ENCODE data around the gene FAM131C.
"Not testable (repeated sequence)": the region's sequence is repeated elsewhere in the genome, so short reads cannot be mapped to it uniquely, and the experiment has no call there.

FAM131C gene

DNA sequence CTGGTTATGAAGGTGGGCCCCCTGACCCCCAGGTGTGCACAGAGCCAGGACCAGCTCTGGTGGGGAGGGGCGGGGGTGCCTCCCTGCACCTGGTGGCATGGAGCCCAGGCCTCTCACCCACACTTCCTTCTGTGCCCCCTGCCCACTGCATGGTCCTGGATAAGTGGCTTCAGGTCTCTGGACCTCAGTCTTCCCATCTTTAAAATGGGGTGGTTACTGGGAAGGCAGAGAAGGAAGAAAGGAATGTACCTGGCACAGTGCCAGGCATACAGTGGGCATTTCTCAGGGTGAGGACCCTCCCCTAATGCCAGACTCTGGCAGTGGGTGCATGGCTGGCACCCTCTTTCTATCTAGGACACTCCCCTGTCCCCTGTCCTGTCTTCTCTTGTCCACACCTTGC, 44.2 kb downstream of the FAM131C start:
- no peak for DNase-seq

DNA sequence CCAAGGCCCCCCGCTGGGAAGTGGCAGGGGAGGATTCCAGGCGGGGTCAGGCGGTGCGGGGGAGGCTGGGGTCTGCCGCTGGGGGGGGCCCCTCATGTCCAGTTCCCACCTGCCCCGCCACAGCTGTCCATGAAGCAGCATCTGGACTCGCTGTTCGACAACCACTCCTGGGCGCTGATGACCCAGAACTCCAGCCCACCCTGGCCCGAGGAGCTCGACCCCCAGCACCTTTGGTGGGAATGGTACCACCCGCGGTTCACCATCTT, 44.5 kb downstream of the FAM131C start:
- not testable (repeated sequence) for DNase-seq

DNA sequence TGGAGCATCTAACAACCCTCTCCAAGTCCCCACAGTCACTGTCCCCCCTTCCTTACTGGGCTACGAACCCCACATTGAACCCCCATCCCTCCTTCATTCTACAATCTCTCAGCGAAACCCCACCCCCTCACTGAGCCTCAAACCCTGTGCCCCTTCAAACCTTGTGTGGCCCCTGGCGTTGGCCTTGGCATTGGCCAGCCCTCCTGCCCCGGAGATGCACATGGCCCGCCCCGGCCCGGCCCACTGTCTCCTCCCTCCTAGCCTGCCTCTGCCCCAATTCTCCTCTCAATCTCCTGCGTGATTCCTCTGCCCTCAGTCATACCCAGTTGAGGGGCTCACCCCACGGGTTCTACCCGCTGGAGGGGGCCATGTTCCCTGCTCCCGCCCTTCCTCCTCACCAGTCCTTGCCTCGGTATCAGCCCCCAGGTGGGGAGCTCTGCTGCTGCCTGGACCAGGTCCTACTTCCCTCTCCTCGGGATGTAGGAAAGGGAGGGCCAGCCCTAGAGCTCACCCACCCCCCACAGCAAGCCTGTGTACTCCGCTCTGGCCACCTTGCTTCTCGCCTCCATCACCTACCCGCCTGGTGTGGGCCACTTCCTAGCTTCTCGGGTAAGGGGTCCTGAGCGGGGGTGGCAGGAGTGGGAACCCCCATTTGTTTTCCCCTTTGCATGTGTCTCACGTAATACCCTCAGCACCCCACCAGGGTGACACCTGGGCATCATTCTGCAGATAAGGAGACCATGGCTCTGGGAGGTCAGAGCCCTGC, 45.0 kb downstream of the FAM131C start:
- DNase-seq, result no peak

DNA sequence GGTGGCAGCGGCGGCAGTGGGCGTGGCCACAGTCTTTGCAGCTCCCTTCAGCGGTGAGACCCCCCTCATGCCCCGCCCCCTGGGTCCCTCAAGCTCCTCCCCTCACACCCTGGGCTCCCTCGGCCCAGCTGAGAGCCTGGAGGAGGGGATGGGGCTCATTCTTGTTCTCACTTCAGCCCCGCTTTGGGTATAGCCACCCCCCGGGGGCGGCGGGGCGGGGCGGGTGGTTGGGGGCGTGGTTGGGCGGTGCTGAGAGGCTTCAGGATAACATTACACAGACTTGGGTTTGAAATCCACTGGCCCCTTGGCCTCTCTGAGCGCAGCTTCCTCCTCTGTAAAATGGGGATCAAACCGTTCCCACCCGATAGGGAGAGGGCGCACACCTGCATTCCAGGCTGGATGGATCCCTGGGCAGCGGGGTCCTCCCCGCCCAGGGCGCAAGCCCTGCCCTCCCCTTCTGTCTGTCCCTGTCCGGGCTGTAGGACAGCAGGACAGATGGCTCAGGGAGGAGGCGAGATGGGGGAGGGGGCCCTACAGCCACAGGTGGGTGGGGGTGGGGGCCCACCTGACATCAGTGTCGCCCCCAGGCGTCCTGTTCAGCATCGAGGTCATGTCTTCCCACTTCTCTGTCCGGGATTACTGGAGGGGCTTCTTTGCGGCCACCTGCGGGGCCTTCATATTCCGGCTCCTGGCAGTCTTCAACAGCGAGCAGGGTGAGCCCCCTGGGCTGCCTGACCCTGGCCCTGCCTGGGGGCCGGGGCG, 46.5 kb downstream of the FAM131C start:
- no peak for DNase-seq

DNA sequence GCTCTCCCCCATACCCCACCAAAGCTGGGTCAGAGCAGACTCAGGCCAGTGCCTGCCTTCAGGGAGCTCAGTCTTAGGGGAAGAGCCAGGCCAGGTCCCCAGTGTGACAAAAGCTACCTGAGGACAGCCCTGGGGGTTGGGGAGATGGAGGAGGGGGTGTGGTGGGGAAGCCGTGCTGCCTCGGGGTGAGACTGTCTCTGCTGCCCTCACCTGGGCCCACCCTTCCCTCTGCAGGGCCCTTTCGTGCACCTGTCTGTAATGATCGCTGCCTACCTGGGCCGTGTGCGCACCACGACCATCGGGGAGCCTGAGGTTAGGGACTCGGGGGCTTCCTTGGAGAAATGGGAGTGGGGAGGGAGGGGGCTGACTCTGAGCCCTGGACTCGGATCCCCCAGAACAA, 47.1 kb downstream of the FAM131C start:
- not testable (repeated sequence) for DNase-seq

DNA sequence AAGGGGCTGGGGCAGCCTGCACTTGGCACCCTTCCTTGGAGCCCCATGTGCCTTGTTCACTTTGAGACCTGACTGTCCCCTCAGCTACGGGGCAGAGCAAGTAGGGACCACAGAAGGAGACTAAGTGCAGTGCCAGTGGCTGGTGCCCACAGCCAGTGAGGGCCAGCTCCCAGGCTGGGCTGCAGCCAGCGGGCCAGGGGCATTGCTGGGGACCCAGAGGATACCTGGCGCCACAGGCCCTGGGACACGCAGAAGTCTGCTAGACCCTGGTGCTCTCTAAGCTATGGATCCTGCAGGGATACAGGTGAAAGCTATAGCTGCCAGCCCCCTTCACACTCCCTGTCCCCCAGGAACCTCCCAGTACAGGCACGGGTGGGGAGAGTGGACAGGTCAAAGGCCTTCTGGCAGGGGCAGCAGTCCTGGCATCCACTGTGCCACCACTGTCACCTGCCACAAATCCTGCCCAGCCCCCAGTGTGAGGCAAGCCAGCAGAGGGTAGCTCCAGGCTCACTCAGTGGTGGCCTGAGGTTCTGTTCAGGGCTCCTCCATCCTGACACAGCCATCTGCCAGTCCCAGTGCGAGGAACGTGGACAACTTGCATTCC, 50.3 kb downstream of the FAM131C start:
- no peak for DNase-seq

DNA sequence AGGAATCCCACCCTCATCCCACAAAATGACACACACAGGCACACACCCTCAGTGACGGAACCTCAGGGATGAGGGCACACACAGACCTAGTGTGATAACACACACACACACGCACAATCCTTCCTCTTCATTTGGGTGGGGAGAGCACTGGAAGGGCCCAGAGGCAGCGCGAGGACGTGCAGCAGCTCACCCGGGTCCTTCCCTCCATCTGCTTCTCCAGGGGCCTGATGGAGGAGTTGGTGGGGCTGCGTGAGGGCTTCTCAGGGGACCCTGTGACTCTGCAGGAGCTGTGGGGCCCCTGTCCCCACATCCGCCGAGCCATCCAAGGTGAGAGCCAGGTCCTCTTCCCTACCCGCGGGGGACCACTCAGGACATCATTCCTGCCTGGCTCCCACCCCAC, 51.1 kb downstream of the FAM131C start:
- DNase-seq, result no peak

DNA sequence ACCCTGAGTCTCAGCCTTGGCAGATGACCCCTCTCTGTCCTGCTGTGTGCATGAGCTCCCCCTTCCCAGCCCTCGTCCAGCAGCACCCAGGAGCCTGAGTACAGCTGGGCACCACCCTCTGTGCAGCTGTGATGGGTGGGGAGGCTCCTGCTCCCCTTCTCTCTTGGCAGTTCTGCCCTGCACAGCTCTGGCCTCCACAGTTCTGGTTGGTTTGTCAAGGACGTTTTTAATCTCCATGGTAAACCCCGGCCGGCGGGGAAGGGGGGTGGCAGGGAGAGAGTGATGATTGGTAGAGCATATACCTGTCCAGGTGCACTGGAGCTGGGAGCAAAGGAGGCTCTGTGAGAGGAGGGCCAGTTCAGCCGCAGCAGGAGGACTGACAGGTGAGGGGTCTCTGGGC, 51.8 kb downstream of the FAM131C start, which contains the start of gene CLCNKA:
Gene CLCNKA (plus strand): TSS at position 356 of the 400 bp plus-strand sequence. CDS start 584 bp downstream, outside the sequence.
- DNase-seq, result no peak

DNA sequence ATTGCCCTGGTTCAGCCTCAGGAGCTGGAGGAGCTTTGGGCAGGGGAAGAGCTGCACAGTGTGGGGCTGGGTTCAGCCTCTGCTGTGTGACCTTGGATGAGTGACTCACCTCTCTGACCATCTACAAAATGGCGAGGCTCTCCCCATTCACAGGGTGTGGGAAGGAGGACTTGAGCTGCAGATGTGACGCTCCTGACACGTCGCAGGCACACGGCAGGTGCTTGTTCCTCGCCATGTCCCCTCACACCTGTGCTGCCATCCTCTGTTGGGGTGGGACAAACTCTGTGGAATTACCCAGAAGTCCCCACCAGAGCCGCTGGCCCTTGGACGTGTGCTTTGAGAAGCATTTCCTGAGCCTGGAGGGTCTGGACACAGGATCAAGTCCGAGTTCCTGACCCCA, 52.6 kb downstream of the FAM131C start:
- DNase-seq, result not testable (repeated sequence)

DNA sequence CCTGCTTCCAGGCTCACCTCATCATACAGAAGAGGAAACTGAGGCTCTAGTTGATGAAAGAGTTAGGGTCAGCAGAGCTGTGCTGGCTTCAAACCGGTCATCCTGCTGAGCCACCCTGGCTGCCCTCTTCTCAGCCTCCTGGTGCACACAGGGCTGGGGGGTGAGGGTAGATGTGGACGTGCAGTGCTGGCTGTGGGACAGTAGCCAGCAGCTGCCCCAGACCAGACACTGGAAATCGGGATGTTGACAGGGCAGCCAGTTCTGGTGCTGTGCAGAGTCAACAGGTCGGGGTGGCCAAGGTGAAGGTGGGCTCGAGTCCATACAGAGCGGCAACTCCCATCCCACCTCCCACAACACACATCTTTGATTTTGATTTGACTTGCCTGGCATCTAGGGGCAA, 53.1 kb downstream of the FAM131C start:
- no peak for DNase-seq

DNA sequence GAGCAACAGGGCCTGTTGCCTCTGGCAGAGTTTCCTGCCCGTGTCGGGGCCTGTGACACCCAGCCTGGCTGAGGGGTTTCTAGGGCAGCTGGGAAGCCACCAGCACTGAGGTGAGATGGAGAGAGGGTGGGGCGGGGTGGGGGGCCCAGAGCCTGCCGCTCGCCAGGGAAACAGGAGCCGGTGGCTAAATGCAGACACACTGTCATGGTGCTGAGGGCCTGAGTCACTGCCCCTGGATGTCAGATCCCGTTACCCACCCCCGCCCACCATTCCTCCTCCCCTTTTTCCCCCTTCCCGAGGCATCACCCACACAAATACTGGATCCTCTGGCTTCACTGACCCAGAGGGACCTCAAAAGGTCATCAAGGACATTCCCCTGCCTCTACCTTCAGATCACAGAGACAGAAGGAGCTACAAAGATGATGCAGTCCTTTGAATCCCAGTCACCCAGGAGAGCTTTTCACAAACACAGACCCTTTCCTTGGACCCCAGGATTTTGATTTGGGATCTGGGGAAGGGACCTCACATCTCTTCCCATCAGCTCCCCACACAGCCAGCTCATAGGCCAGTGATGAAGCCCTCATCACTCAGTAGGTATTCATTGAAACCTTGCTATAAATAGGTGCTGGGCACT, 53.7 kb downstream of the FAM131C start:
- DNase-seq, result no peak

DNA sequence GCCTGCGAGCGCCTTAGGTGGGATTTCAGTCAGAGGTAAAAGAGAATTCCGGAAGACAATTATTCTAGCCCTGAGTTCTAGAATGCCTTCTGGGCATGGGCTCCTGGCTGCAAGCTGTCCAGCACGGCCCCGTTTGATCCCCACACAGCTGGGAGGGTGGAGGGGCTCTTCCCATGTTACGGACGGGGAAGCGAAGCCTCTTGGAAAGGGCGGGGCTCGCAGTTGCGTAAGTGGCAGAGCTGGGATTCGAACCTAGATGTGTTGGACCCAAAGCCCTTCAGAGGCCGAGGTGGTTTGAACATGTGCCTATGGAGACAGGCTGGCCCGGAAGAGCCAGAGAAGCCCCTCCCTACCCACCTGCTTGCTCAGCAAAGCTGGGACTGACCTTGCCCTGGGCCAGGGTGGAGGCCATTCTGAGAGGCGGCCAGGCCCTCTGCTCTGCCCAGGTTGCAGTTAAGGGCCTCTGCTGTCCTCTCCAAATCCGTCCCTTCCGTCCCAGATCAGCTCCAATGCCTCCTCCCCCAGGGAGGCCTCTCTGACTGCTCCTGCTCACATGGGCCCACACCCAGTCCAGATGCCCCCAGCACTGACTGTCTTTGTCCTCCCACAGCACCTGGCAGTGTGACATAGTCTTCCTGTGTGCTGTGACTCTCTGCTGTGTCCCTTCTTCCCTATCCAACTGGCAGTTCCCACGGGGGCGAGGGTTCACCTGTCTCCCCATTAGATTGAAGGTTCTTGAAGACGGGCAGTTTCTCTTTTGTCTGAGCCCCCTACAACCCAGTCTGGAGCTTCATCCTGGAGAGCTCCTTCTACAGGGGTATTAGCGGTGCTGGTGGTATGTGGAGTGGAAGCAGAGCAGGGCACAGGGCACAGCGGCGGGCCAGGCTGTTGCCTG, 54.5 kb downstream of the FAM131C start:
- DNase-seq, result no peak

DNA sequence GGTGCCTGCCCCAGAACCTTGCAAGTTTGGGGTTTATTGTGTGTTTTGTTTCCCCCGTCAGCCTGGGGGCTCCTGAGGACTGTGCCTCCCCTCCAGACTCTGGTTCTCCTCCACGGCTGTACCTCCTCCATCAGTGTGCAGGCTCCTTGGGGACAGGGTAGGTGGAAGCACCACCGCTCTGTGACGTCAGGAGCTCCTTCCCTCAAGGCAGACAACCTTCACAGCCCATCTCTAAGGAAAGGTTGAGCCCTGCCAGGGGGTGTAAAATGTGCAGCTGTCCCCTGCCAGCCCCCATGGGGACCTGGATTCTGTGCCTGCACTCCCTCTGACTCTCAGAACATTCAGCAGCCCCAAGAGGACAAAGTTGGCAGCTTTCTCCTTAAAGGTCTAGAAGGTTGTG, 55.1 kb downstream of the FAM131C start:
- DNase-seq, result no peak

DNA sequence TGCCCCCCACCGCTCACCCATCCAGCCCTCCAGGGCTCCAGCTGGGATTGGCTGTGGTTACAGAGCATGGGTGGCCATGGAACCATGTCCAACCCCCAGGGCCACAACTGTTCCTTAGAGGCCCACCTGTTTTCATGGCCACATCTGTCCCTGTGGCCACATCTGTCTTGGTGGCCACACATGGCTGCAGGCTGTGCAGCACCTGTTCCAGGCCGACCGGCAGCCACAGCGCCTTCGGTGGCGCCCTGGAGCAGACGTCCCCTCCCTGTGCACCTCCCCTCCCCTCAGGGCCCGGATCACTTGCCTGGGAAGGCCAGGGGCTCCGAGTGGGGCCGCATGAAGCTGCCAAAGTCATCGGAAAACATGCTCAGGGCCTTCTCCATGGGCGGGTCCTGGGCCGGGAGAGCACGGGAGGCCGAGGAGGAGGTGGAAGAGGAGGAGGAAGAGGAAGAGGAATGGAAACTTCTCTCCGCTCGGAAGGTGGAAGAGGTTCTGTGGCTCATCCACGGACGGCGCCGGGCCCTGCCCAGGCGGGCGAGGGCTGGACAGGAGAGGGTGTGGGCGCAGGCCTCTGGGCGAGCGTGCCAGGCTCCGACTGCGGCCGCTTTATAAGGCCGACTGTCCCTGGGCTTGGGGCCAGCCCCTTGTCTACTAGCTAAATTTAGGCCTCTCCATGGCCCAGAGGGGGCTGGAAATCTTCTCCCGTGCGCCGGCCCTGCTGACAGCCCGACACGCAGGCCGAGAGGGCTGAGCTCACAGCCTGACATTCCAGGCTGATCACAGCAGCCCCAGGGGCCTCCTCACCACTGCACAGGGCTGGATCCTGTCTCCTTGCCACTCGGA, 55.8 kb downstream of the FAM131C start, which contains the start of gene HSPB7:
Gene HSPB7 (minus strand): TSS at position 583 of the 843 bp plus-strand sequence. CDS start 80 bp downstream, at position 503.
- DNase-seq, result no peak

DNA sequence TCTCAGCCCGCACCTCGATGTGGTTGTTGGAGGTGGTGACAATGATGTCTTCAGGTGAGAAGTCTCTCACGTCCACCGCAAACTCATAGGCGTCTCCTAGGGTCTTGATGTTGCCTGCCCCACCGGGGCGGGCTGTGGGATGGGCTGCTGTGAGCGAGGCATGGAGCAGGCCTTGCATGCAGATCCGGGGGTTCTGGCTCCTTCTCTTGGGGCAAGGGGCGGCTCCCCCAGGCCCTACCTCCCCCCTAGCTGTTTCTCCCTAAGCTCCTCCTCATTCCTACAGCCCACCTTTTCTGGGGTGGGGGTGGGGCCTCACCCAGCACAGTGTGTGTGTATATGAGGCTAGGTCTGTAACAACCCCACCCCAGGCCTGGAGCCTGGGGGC, 56.4 kb downstream of the FAM131C start:
- DNase-seq, result no peak

DNA sequence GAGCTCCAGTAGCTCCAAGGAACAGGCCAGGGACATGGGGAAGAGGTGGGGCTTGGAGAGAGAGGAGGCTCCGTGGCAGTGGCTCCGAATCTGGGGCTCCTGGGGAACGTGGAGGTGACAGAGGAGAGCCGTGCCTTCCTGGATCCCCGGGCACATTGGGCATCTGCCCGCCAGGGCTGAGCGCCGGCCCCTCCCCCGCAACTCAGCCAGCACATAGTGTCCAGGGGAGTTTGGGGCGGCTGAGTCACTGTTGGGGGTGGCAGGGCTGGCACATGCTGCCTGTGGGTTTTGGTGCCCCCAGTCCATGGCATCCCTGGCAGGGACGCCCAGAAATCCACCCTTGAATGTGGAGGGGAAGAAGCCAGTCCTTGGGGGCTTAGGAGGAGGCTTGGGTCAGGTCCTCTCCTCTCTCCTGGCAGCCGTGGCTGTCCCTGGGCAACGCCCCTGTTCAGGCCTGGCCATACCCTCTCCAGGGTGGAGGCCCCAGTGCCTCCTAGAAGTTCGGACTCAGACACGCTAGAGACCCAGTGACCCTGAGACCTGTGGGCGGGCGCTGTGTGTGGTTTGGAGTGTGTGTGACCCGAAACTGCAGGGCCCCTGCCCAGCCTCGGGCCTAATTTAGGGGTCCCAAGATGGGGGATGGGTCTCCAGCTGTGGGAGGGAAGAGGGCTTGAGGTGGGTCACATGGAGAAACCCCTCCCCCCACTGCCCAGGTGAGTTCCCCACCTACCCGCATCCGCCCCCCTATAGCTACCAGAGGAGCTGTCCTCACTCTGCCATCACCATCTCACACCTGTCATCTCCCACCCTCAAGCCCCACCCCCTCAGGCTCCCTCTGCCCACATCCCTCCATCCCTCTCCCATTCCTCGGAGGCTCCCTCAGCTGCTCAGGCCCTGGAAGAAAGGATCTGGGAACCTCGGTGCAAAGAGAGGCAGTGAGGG, 57.2 kb downstream of the FAM131C start:
- DNase-seq, result no peak

DNA sequence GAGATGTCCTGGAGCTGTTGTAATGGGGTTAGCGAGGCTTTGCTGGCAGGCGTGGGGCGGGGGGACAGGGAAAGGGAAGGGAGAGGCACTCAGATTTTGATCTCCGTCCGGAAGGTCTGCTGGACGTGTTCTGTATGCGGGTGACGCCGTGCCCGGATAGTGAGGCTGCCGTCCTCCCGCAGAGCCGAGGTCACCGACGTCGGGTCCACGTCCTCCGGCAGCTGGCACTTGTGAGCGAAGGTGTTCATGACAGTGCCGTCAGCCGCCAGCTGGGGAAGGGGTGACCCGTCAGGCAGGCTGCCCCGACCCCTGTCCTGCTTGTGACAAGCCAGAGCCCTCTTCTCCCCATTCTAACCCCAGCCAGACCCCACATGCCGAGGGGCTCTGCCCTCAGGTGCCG, 58.0 kb downstream of the FAM131C start:
- DNase-seq, result no peak

DNA sequence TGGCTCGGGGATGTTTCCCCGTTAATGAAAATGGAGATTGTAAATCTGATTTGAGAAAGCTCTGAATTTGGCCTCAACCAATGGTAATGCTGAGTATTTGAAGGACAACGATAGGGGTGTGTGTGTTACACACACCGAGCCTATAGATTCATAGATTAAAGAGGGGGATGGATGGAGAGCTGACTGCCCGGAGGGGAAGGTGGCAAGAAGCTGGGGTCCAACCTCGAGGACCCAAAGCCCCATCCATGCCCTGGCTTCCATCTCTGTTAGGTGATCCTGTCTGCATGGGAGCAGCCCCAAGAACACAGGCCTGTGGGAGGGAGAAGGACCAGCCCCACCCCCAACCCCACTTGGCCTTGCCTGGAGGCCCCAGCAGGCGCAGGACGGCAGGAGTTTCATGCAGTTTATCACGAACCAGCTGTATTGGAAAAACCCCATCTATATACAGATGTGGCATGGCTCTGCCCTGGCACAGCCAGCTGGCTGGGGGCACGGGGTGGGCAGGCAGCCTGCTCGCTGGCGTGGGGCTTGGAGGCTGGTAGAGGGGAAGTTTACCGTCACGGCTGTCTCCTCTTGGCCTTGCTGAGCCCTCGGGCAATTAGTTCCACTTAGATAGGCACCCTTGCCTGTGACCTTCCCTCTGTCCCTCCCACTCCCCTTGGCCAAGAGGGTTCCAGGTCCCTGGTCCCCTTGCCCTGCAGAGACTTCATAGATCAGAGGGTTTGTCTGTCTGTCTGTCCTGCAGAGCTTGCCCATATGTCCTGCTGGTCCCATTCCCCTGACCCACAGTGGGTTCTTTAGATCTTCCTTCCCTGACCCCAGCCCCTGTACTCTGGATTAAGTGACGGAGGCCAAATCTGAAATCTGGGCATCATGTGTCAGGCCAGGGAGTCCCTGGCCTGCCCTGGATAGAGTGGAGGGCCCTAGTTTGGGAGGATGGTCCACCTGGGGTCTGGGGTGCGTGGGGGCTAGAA, 58.7 kb downstream of the FAM131C start:
- no peak for DNase-seq

DNA sequence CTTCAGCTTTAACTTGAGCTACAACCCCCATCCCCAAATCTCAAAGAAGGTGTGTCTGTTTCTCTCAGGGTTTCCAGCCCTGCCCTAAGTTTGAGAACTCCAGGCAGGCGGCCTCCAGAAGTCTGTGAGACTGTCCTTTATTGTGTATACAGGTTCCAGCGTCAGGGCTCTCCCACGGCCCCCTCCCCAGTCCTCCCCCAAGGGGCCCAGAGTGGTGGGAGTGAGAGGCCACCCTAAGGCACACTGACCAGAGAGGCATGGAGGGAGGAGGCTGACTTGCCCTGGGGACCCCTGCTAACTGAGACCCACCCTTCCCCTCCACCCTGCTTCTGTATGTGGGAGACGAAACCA, 59.6 kb downstream of the FAM131C start:
- no peak for DNase-seq

Data from KG1 (cell line).